Rectal smooth muscle tissue (tissue), 1 donor: ENCODE data around the gene AGAP1.
"Not testable (repeated sequence)": the region's sequence is repeated elsewhere in the genome, so short reads cannot be mapped to it uniquely, and the experiment has no call there.

Source experiments
- H3K27ac ChIP-seq: one replicate; pipeline ENCODE4 v1.7.0; 2013; ENCODE audit warnings: low read depth, low read length, inconsistent platforms
- H3K27me3 ChIP-seq: one replicate; pipeline ENCODE4 v1.7.0; 2013; ENCODE audit warnings: low read length; ENCODE audit not compliant: control insufficient read depth, insufficient read depth
- H3K36me3 ChIP-seq: one replicate; pipeline ENCODE4 v1.7.0; 2013; ENCODE audit warnings: low read length; ENCODE audit not compliant: control insufficient read depth, insufficient read depth
- H3K4me1 ChIP-seq: one replicate; pipeline ENCODE4 v1.7.0; 2013; ENCODE audit warnings: low read length; ENCODE audit not compliant: control insufficient read depth, insufficient read depth
- H3K4me3 ChIP-seq: one replicate; pipeline ENCODE4 v1.7.0; 2013; ENCODE audit warnings: low read length
- H3K9ac ChIP-seq: one replicate; pipeline ENCODE4 v1.7.0; 2013; ENCODE audit warnings: low read length

Gene AGAP1

DNA sequence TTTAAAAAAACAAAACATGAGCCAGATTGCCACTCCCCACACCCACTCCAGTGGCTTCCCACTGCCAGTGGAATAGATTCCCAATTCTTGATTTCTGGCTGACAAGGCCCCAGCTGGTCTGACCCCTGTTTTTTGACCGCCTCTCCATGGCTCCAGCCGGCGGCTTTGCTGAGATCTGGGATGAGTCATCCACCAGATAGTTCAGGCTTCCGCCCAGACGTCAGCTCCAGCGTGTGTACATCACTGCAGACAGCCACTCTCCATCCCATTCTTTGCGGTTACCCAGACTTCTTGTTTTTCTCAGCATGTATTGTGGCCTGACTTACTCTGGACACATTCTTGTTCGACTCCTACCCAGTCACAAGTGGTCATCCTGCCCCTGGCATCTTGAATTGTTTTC is 446.5 kb downstream of the AGAP1 start:
- Histone ChIP-seq H3K9ac (no peak overlapping the region), H3K4me3 (no peak overlapping the region), H3K4me1 (no peaks in the 10 kb centered on the region), H3K27ac (no peak overlapping the region), H3K27me3 (no peaks in the 10 kb centered on the region), H3K36me3 (peaks cover 9% of the 10 kb centered on the region)

DNA sequence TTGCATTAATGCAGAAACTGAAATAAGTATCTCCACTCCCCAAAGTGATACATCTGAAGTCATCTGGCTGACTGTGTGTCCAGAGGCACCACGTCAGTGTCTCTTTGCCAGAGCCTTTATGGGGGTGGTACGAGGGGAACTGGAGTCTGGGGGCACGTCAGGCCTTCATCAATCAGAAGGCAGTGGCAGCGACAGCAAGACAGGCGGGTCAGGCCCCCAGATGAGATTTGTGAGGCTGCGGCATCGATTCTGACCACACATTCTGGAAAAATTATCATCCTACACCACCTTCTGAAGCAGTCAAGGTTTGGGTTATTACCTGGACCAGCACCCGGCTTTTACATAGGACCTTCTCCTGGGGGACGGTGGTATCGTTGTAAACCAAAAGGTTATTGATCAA is 450.7 kb downstream of the AGAP1 start:
- peaks cover under 1% of the 10 kb centered on the region for H3K36me3 ChIP-seq
- no peak overlapping the region for H3K27ac ChIP-seq
- no peaks in the 10 kb centered on the region for H3K27me3 ChIP-seq
- no peak overlapping the region for H3K9ac ChIP-seq
- no peaks in the 10 kb centered on the region for H3K4me1 ChIP-seq
- no peak overlapping the region for H3K4me3 ChIP-seq

DNA sequence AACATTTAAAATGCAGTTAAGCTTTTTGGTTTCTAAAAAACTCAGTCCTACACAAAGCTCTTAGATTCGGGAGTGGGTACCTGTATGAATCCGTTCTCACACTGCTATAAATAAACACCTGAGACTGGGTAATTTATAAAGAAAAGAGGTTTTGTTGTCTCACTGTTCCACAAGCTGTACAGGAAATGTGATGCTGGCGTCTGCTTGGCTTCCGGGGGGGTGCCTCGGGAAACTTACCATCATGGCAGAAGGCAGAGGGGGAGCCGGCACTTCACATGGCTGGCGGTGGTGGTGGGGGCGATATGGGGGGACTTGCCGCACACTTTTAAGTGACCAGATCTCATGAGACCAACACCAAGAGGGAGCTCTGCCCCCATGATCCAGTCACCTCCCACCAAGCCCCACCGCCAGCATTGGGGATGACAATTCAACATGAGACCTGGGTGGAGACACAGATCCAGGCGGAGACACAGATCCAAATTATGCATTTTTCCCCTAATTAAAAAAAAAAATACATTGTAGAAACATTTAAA is 451.8 kb downstream of the AGAP1 start:
- H3K36me3 ChIP-seq: no peaks in the 10 kb centered on the region
- H3K4me3 ChIP-seq: no peak overlapping the region
- H3K27me3 ChIP-seq: no peaks in the 10 kb centered on the region
- no peak overlapping the region for H3K27ac ChIP-seq
- H3K4me1 ChIP-seq: no peaks in the 10 kb centered on the region
- H3K9ac ChIP-seq: no peak overlapping the region

- no peaks in the 10 kb centered on the region for H3K27me3 ChIP-seq
- H3K9ac ChIP-seq: no peak overlapping the region
- H3K27ac ChIP-seq: no peak overlapping the region
- H3K4me3 ChIP-seq: no peak overlapping the region
- H3K4me1 ChIP-seq: no peaks in the 10 kb centered on the region
- no peaks in the 10 kb centered on the region for H3K36me3 ChIP-seq
These were observed 452.7 kb downstream of the AGAP1 start for GRCh38 chr2:235946590-235946989.

DNA sequence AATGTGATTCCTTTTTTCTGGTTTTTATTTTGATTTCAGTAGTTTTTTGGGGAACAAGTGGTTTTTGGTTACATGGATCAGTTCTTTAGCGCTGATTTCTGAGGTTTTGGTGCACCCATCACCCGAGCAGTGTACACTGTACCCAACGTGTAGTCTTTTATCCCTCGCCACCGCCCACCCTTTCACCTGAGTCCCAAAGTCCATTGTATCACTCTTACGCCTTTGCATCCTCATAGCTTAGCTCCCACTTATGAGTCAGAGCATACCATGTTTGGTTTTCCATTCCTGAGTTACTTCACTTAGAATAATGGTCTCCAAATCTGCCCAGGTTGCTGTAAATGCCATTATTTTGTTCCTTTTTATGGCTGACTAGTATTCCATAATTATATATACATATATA is 453.2 kb downstream of the AGAP1 start:
- not testable (repeated sequence) for H3K4me3 ChIP-seq, H3K27me3 ChIP-seq, H3K27ac ChIP-seq, H3K36me3 ChIP-seq, H3K9ac ChIP-seq, H3K4me1 ChIP-seq

GRCh38 chr2:235949567-235950472 is 456.0 kb downstream of the AGAP1 start:
- H3K27ac ChIP-seq: no peak overlapping the region
- no peaks in the 10 kb centered on the region for H3K4me1 ChIP-seq
- no peaks in the 10 kb centered on the region for H3K27me3 ChIP-seq

GRCh38 chr2:235950473-235950809 is 456.6 kb downstream of the AGAP1 start:
- Histone ChIP-seq H3K4me3 (no peak overlapping the region), H3K9ac (no peak overlapping the region), H3K36me3 (no peaks in the 10 kb centered on the region), H3K27ac (no peak overlapping the region), H3K4me1 (no peaks in the 10 kb centered on the region), H3K27me3 (no peaks in the 10 kb centered on the region)

More at GRCh38 chr2:235949567-235950472, 456.0 kb downstream of the AGAP1 start:
- Histone ChIP-seq H3K9ac (no peak overlapping the region), H3K4me3 (no peak overlapping the region), H3K36me3 (no peaks in the 10 kb centered on the region)

DNA sequence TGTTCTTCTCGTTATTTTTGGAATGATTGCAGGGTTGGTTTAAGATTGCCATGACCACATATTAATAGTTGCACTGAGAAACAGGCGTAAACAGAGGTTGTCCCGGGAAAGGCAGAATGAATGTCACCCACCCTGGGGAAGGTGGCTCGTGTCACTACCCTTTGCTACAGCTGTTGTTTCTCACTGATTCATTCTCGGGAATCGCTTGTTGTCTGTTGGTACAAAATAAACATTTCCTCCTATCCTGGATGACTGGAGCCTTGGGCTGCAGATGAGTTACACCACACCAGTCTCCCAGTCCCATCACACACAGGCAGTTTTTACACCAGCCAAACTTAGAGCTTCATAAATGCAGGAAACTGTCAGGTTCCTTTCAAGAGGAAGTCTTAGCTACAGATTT is 457.6 kb downstream of the AGAP1 start:
- H3K36me3 ChIP-seq: no peaks in the 10 kb centered on the region

GRCh38 chr2:235951982-235952381 is 458.1 kb downstream of the AGAP1 start:
- H3K27ac ChIP-seq: no peak overlapping the region

More for the DNA sequence above, 457.6 kb downstream of the AGAP1 start:
- Histone ChIP-seq H3K4me3 (no peak overlapping the region), H3K4me1 (no peaks in the 10 kb centered on the region), H3K27me3 (no peaks in the 10 kb centered on the region), H3K9ac (no peak overlapping the region), H3K27ac (no peak overlapping the region)

GRCh38 chr2:235952714-235953113 is 458.9 kb downstream of the AGAP1 start:
- Histone ChIP-seq H3K27ac (no peak overlapping the region), H3K36me3 (no peaks in the 10 kb centered on the region), H3K9ac (no peak overlapping the region), H3K4me1 (no peaks in the 10 kb centered on the region), H3K27me3 (no peaks in the 10 kb centered on the region), H3K4me3 (no peak overlapping the region)

More at GRCh38 chr2:235951982-235952381, 458.1 kb downstream of the AGAP1 start:
- Histone ChIP-seq H3K4me3 (no peak overlapping the region), H3K9ac (no peak overlapping the region), H3K36me3 (no peaks in the 10 kb centered on the region), H3K4me1 (no peaks in the 10 kb centered on the region), H3K27me3 (no peaks in the 10 kb centered on the region)

DNA sequence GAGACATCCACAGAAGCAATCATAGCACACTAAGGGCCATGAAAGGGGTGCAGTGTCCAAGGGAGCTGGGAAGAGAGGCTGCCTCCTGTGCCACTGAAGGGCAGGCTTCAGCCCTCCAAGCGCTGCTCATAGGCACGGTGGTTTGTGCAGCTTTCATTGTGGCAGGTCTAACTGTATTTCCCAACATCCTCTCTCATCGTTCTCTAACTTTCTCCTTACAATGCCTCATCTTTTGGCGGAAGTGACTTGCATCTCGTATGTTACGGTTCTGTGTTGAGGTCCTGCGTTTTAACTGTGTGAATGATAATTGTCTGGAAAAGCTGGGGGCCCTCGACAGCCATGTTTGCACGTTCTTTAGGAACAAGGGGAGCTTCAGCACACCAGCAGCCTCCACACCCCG is 460.4 kb downstream of the AGAP1 start:
- Histone ChIP-seq H3K4me3 (no peak overlapping the region), H3K27me3 (no peaks in the 10 kb centered on the region), H3K27ac (no peak overlapping the region), H3K36me3 (no peaks in the 10 kb centered on the region), H3K9ac (no peak overlapping the region), H3K4me1 (no peaks in the 10 kb centered on the region)

DNA sequence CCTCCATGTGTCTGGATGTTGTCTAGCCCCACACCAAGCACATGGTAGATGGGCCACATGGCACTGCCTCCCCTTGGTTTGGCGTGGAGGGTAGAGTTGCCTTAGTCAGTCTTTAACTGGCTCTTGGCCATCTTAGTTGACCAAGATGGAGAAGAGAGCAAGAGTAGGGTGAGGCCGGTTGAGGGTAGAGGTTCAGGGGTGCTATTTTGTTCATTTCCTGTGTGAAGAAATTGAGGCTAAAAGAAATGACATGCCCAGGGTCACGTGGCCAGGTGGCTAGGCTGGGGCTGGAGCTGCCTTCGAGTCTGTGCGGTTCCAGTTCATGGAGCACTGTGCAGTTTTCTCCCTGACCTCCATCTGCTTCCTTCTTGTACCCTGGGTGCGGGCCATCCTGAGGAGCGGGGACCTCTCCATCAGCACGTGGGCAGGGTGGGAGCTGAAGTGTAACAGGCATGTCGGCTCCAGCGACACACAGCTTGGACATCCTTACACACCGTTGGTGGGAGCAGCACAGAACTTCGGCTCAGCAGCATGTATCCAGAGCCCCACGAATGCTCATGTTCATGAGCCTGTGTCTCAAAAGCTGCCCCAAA is 461.1 kb downstream of the AGAP1 start:
- Histone ChIP-seq H3K27me3 (no peaks in the 10 kb centered on the region), H3K9ac (no peak overlapping the region), H3K4me3 (no peak overlapping the region), H3K4me1 (no peaks in the 10 kb centered on the region), H3K36me3 (no peaks in the 10 kb centered on the region), H3K27ac (no peak overlapping the region)
